HL-60 (cell line): Measurements from ENCODE around the gene GTF2I.
"Not testable (repeated sequence)": the region's sequence is repeated elsewhere in the genome, so short reads cannot be mapped to it uniquely, and the experiment has no call there.

ENCODE experiments used
- DNase-seq, 2 experiments: peaks; one replicate each; pipeline ENCODE4 v3.0.0-alpha.2; 2010 to 2020; ENCODE audit warnings: low read depth in 1 of 2, low spot score in 1 of 2
- H3K27ac ChIP-seq: fragments of 250-450 bp; sonication (Bioruptor Pico); replicated peaks from 2 replicates; pipeline ENCODE4 v1.5.1; 2020; ENCODE audit warnings: mild to moderate bottlenecking, moderate library complexity
- H3K27me3 ChIP-seq: fragments of 250-450 bp; sonication (Bioruptor Pico); 2 replicates; pipeline ENCODE4 v1.5.1; 2021; ENCODE audit warnings: mild to moderate bottlenecking, moderate library complexity; ENCODE audit not compliant: insufficient read depth, poor library complexity, severe bottlenecking
- H3K4me3 ChIP-seq: replicated peaks from 2 replicates; pipeline ENCODE4 v1.5.1; 2011; ENCODE audit warnings: mild to moderate bottlenecking, control low read depth, low read length; ENCODE audit not compliant: insufficient read depth

Gene GTF2I

DNA sequence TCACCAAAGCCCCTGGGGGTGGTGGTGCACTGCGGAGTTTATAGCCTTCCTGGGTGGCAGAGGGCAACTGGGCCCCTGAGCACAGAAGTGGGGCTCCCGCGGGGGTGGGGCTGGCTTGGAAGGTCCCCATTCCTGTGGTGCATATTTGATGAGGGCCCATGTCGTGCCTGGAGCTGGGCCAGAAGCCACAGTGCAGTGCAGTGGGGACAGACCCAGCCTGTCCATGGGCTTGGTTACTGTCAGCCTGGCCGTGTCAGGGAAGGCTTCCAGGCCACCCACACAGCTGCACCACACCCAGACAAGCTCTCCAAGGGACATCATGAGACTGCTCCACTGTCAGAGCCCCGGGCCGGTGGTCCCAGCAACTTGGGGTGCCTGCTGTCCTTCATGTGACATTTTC is 109.0 kb downstream of the GTF2I start:
- H3K27me3 ChIP-seq, H3K4me3 ChIP-seq, H3K27ac ChIP-seq, DNase-seq: not testable (repeated sequence)

DNA sequence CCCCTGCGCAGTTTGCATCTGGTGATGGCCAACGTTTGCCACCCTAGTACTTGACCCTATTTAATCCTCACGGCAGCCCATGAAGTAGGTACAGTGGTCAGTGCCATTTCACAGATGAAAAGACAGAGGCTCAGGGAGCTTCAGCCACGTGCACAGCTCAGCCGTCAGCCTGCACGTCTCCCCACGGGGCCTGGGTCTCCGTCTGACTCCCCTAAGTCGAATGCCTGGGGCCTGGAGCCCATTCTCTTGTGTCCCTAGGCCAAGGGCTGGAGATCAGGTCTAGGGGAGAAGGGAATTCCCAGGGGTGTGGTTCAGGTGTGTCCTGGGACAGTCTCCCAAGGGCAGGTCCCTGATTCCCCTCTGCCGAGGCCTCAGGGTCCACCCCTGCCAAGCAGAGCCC is 109.5 kb downstream of the GTF2I start:
- DNase-seq, H3K27me3 ChIP-seq, H3K27ac ChIP-seq, H3K4me3 ChIP-seq: not testable (repeated sequence)

DNA sequence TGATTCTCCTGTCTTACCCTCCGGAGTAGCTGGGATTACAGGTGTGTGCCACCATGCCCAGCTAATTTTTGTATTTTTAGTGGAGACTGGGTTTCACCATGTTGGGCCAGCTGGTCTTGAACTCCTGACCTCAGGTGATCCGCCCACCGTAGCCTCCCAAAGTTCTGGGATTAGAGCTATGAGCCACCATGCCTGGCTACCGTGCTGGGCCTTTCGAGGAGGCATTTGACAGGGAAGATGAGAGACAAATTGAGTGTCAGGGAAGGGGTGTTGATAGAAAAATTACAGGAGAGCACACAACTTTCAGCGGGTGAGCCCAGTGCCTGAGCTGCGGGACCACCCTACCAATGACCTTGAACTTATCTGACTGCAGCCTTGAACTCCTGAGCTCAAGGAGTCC is 112.5 kb downstream of the GTF2I start:
- H3K4me3 ChIP-seq, DNase-seq, H3K27ac ChIP-seq, H3K27me3 ChIP-seq: not testable (repeated sequence)

DNA sequence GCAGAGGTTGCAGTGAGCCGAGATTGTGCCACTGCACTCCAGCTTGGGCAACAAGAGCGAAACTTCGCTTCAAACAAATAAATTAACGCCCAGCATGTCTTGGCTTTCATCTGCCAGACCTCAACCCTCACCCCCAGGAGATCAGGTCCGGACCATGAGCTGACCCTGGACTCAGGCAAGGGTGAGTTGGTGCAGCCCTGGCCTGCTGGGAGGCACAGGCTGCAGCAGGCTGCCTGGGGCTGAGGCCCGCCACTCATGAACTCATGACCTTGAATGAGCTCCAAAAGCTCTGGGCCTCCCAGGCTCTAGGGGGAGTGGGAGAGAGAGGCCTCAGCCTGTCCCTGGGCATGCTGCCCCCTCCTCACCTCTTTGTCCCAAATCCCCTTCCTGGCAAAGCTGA is 114.6 kb downstream of the GTF2I start:
- H3K27ac ChIP-seq, H3K27me3 ChIP-seq, DNase-seq, H3K4me3 ChIP-seq: not testable (repeated sequence)

DNA sequence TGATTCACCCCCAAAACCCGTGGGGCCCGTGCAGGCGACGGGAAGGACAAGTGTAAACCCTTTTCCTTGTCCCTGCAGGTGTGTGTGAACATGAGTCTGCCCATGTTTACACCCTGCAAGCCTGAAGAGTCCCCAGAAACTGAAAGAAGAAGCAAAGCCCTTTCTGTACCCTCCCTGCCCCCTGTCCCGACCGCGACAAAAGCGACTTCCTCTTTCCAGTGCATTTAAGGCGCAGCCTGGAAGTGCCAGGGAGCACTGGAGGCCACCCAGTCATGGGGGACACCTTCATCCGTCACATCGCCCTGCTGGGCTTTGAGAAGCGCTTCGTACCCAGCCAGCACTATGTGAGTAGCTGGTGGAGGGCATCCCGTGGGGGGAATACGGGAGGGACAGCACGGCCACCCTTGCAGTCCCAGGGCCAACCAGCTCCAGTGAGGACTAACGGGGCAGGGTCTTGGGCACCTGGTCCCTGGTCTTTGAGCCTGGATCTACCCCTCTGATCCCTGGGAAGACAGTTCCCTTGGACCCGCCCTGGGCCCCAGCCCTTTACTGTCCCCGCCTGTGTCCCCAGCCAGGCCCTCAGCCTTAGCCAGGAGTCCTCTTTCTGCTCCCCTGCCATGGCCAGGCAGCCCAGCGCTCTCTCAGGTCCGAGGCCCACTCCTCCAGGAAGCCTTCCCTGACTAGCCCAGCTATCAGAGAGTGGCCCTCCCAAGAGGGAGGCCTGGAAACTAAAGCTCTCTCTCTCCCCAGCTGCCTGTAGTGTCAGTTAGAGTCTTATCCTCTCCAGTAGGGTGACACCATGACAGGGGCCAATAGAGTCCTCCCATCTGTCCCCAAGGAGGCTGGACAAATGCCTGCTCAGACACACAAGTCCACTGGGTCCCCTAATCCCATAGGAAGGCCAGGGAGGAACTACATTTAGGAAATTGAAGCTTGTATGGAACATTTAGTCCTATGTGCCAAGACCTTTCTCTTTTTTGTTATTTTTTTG is 116.5 kb downstream of the GTF2I start, which contains the start of gene NCF1:
Gene NCF1, plus strand, starts transcription at position 252 of the 991 bp plus-strand sequence. Its CDS starts 21 bp downstream, at position 273.
- not testable (repeated sequence) for DNase-seq, H3K27me3 ChIP-seq, H3K27ac ChIP-seq, H3K4me3 ChIP-seq

DNA sequence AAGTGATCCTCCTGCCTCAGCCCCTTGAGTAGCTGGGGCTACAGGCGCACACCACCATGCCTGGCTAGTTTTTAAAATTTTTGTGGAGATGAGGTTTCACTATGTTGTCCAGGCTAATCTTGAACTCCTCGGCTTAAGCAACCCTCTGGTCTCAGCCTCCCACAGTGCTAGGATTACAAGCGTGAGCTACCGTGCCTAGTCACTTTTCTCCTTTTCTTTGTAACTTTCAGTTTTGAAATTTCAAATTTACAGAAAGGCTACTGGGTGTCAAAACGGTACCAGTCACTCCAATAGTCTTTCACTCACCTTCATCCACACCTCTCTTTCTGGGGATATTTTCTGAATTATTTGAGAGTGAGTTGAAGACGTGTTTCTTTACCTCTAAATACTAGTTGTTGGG is 117.6 kb downstream of the GTF2I start:
- not testable (repeated sequence) for H3K4me3 ChIP-seq, H3K27ac ChIP-seq, DNase-seq, H3K27me3 ChIP-seq

DNA sequence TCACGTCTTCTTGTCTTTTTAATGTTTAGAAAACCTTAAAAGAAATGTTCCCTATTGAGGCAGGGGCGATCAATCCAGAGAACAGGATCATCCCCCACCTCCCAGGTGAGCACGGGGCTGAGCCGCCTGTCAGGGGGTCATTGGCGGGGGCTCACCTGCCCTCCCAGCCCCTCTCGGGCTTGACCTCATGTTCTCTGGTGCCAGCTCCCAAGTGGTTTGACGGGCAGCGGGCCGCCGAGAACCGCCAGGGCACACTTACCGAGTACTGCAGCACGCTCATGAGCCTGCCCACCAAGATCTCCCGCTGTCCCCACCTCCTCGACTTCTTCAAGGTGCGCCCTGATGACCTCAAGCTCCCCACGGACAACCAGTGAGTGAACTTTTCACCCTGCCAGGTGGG is 121.5 kb downstream of the GTF2I start:
- not testable (repeated sequence) for H3K27ac ChIP-seq, H3K27me3 ChIP-seq, H3K4me3 ChIP-seq, DNase-seq

DNA sequence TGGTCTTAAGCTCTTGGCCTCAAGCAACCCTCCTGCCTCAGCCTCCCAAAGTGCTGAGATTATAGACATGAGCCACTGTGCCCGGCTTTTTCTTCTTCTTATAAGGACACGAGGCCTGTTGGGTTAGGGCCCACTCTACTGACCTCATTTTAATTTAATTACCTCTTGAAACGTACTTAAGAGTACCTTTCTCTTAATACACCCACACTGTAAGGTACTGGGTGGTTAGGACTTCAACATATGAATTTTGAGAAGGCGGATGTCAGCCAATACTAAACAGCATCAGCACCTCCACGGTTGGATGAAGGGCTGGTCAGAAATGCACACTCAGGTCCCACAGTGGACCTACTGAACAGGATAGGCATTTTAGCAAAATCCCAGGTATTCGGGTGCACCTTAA is 124.2 kb downstream of the GTF2I start:
- H3K4me3 ChIP-seq, H3K27ac ChIP-seq, DNase-seq, H3K27me3 ChIP-seq: not testable (repeated sequence)

- not testable (repeated sequence) for H3K27ac ChIP-seq, H3K27me3 ChIP-seq, H3K4me3 ChIP-seq, DNase-seq
Measured at GRCh38 chr7:74783595-74783994, 126.1 kb downstream of the GTF2I start.

- not testable (repeated sequence) for H3K4me3 ChIP-seq, H3K27ac ChIP-seq, H3K27me3 ChIP-seq
- peak; percentile 59 to 96 for DNase-seq
Measured at GRCh38 chr7:74788369-74789150, 131.0 kb downstream of the GTF2I start.

DNA sequence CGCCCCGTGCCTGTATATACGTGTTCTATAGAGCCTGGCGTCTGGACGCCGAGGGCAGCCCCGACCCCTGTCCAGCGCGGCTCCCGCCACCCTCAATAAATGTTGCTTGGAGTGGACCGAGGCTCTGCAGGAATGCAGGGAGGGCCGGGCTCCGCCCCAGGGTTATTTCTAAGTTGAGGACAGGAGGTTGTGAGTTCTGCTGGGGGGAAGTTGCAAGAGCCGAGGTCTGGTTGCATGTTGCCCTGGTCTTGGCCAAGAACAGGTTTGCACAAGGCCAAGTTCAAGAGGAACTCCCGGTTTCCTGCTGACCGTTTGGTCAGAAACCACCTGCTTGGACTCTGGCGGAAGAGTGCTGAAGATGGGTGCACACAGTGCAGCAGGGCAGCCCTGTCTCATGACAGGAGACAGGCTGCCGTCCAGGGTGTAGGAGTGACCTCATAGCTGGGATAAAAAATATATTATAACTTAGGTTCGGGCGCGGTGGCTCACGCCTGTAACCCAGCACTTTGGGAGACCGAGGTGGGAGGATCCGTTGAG is 131.8 kb downstream of the GTF2I start:
- not testable (repeated sequence) for H3K27me3 ChIP-seq, H3K4me3 ChIP-seq, H3K27ac ChIP-seq, DNase-seq

DNA sequence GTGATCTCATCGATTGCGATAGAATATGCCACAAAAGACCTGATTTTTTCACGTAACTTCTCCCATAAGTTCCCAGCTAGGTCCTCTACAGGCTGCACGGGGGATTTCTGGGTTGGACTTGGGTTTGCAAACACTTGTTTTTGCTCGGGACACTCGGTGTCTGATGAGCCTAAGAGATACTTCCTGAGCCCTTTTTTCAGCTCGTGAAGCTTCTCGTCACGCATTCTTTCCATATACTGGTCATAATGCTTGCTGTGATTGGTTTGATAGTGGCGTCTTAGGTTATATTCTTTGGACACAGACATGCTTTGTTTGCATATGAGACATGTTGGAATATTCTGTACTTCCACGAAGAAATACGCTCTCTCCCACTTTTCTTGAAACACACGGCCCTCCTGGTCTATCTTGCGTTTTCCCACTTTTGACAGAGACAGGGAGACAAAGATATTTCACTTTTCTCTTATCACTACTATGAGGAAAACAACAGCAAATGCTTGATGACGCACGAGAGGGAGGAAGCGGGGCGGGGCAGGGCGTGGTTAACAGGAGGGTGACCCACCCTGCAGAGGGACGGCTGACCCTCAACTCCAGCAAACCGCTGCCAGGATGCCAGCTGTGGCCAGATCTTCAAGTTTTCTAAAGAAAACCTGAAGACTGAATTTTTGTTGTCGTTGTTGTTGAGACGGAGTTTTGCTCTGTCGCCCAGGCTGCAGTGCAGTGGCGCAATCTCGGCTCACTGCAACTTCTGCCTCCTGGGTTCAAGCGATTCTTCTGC is 140.5 kb downstream of the GTF2I start:
- not testable (repeated sequence) for H3K27ac ChIP-seq, DNase-seq, H3K4me3 ChIP-seq, H3K27me3 ChIP-seq

GRCh38 chr7:74798644-74799043 is 141.1 kb downstream of the GTF2I start:
- not testable (repeated sequence) for H3K4me3 ChIP-seq, H3K27me3 ChIP-seq, H3K27ac ChIP-seq, DNase-seq
